Mesothelial cell of epicardium (in vitro differentiated cells): ENCODE measurements around the gene C4orf50. TPM values are rescaled to one million over a fixed set of nuclear protein-coding genes. Genes with fewer than 3 reads are reported as not detected.
"Not testable (repeated sequence)": the region's sequence is repeated elsewhere in the genome, so short reads cannot be mapped to it uniquely, and the experiment has no call there.

Experiments used
- DNase-seq, 2 experiments: peaks; one replicate each; pipeline ENCODE4 v3.0.0; 2021; ENCODE audit warnings: low spot score in 2 of 2; ENCODE audit not compliant: unreplicated experiment in 2 of 2
- H3K27ac Mint-ChIP-seq: 2 replicates; pipeline ENCODE4 v1.8.0; 2021; ENCODE audit warnings: mixed read lengths
- H3K27me3 Mint-ChIP-seq: 2 replicates; pipeline ENCODE4 v1.8.0; 2021; ENCODE audit warnings: low read depth, mixed read lengths
- H3K36me3 Mint-ChIP-seq: 2 replicates; pipeline ENCODE4 v1.8.0; 2021; ENCODE audit warnings: mixed read lengths
- H3K4me1 Mint-ChIP-seq: 2 replicates; pipeline ENCODE4 v1.8.0; 2021; ENCODE audit warnings: mixed read lengths
- H3K4me3 Mint-ChIP-seq: 2 replicates; pipeline ENCODE4 v1.8.0; 2021; ENCODE audit warnings: mild to moderate bottlenecking, moderate library complexity, mixed read lengths
- H3K9me3 Mint-ChIP-seq: 2 replicates; pipeline ENCODE4 v1.8.0; 2021; ENCODE audit warnings: mixed read lengths
- total RNA-seq: library from RNA; stranded (reverse); gene quantifications from 3 replicates; pipeline ENCODE4 v1.2.1, GENCODE V29; 2021
- TF ChIP-seq, protein P1 (sequence below): fragments of 200-600 bp; sonication (generic); IDR thresholded peaks from one replicate; pipeline ENCODE4 v1.5.0; 2021; ENCODE audit warnings: antibody characterized with exemption; ENCODE audit not compliant: unreplicated experiment

Gene C4orf50
- total RNA-seq, 1 donor from 2014 or later = 0.04 TPM

DNA sequence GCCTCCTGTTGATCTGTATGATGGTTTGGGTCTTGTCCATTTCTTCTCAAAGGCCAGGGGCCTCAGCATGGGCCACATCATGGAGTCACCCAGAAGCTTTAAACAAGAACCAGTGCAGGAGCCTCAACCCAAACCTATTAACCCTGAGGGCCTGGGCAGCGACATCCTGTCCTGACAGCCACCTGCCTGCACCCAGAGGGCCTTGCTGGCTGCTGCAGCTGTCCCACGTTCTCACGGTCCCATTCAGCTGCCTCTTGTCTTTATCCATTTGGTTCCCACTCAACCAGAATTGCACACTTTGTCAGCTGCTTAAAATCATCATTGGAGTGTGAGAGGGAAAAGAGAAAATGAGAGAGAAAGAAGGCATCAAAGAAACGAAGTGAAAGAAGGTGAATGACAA, 21.6 kb downstream of the C4orf50 start:
- Mint-ChIP-seq H3K9me3 (no peaks in the 10 kb centered on the region), H3K27ac (no peak overlapping the region), H3K4me3 (no peak overlapping the region), H3K36me3 (no peaks in the 10 kb centered on the region), H3K27me3 (peaks cover 52% of the 10 kb centered on the region), H3K4me1 (no peaks in the 10 kb centered on the region)
- TF ChIP-seq, protein P1, sequence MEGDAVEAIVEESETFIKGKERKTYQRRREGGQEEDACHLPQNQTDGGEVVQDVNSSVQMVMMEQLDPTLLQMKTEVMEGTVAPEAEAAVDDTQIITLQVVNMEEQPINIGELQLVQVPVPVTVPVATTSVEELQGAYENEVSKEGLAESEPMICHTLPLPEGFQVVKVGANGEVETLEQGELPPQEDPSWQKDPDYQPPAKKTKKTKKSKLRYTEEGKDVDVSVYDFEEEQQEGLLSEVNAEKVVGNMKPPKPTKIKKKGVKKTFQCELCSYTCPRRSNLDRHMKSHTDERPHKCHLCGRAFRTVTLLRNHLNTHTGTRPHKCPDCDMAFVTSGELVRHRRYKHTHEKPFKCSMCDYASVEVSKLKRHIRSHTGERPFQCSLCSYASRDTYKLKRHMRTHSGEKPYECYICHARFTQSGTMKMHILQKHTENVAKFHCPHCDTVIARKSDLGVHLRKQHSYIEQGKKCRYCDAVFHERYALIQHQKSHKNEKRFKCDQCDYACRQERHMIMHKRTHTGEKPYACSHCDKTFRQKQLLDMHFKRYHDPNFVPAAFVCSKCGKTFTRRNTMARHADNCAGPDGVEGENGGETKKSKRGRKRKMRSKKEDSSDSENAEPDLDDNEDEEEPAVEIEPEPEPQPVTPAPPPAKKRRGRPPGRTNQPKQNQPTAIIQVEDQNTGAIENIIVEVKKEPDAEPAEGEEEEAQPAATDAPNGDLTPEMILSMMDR = no peak
- DNase-seq = no peak

DNA sequence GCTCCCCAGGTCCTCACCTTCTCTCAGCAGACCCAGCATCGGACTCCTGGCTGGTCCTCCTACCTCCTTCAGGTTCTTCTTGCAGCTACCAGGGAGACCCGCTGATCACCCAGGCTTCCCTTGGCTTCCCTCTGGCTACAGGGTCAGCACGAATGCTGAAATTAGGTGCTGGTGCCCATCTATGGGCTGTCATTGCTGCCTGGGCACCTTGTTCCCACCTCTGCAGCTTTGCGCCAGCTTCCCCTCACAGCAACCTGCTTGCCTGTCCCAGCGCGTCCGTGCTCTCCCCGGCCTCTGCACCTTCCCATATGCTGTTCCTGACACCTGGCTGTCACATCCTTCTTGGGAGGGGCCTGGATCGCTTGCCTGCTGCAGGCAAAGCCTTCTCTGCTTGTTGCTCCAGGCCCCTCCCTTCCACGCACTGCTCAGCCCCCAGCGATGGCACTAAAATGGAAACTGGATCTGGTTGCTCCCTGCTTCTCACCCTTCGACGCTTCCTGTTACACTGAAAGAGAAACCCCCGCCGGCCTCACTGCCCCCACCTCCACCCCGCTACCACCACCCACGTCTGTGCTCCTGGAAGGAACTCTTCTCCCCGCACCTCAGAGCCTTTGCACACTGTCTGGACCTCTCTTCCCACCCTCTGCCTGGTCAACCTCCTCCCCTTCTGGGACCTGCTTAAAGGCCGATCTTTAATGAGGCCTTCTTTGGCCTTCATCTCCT, 22.2 kb downstream of the C4orf50 start:
- TF ChIP-seq, protein P1 = no peak
- no peaks in the 10 kb centered on the region for H3K9me3 Mint-ChIP-seq

GRCh38 chr4:5993876-5994811, 24.1 kb downstream of the C4orf50 start:
- Mint-ChIP-seq H3K27ac (no peak overlapping the region), H3K36me3 (no peaks in the 10 kb centered on the region), H3K27me3 (peaks cover 49% of the 10 kb centered on the region), H3K4me1 (no peaks in the 10 kb centered on the region), H3K9me3 (no peaks in the 10 kb centered on the region), H3K4me3 (no peak overlapping the region)
- no peak for DNase-seq
- TF ChIP-seq, protein P1 = no peak

More for the DNA sequence above, 22.2 kb downstream of the C4orf50 start:
- Mint-ChIP-seq H3K27me3 (peaks cover 51% of the 10 kb centered on the region), H3K4me1 (no peaks in the 10 kb centered on the region), H3K4me3 (no peak overlapping the region), H3K36me3 (no peaks in the 10 kb centered on the region), H3K27ac (no peak overlapping the region)
- no peak for DNase-seq

- H3K9me3 Mint-ChIP-seq, H3K36me3 Mint-ChIP-seq, DNase-seq, H3K4me3 Mint-ChIP-seq, H3K27ac Mint-ChIP-seq, H3K4me1 Mint-ChIP-seq: not testable (repeated sequence)
- peaks cover 50% of the 10 kb centered on the region for H3K27me3 Mint-ChIP-seq
Observed at GRCh38 chr4:5993346-5993745, 24.9 kb downstream of the C4orf50 start.

- Mint-ChIP-seq H3K4me1 (no peaks in the 10 kb centered on the region), H3K9me3 (no peaks in the 10 kb centered on the region), H3K4me3 (no peak overlapping the region), H3K36me3 (no peaks in the 10 kb centered on the region), H3K27me3 (peaks cover 51% of the 10 kb centered on the region), H3K27ac (no peak overlapping the region)
- TF ChIP-seq, protein P1 = no peak
- no peak for DNase-seq
Observed at GRCh38 chr4:5992828-5993321, 25.4 kb downstream of the C4orf50 start.
